Osteocyte (in vitro differentiated cells): ENCODE data around the gene OTUD7B. TPM values are rescaled to one million over a fixed set of nuclear protein-coding genes. Genes with fewer than 3 reads are reported as not detected.

ENCODE experiments used
- DNase-seq: peaks from one replicate; pipeline ENCODE4 v3.0.0; 2021; ENCODE audit warnings: mixed read lengths; ENCODE audit not compliant: unreplicated experiment; ENCODE audit errors: extremely low spot score
- H3K27ac Mint-ChIP-seq: one replicate; pipeline ENCODE4 v1.8.0; 2021; ENCODE audit warnings: mild to moderate bottlenecking, mixed read lengths; ENCODE audit not compliant: unreplicated experiment
- H3K27me3 Mint-ChIP-seq: one replicate; pipeline ENCODE4 v1.8.0; 2021; ENCODE audit warnings: mixed read lengths; ENCODE audit not compliant: unreplicated experiment
- H3K36me3 Mint-ChIP-seq: one replicate; pipeline ENCODE4 v1.8.0; 2021; ENCODE audit warnings: mixed read lengths; ENCODE audit not compliant: unreplicated experiment
- H3K4me1 Mint-ChIP-seq: one replicate; pipeline ENCODE4 v1.8.0; 2021; ENCODE audit warnings: mixed read lengths; ENCODE audit not compliant: unreplicated experiment
- H3K4me3 Mint-ChIP-seq: one replicate; pipeline ENCODE4 v1.8.0; 2021; ENCODE audit warnings: mild to moderate bottlenecking, moderate library complexity, mixed read lengths; ENCODE audit not compliant: unreplicated experiment
- H3K9me3 Mint-ChIP-seq: one replicate; pipeline ENCODE4 v1.8.0; 2021; ENCODE audit warnings: mixed read lengths; ENCODE audit not compliant: unreplicated experiment
- CTCF ChIP-seq: fragments of 200-600 bp; sonication (generic); IDR thresholded peaks from 2 replicates; pipeline ENCODE4 v1.5.0; 2021; ENCODE audit warnings: antibody characterized with exemption, mild to moderate bottlenecking, moderate library complexity
- total RNA-seq: library from RNA; stranded (reverse); gene quantifications from 2 replicates; pipeline ENCODE4 v1.2.1, GENCODE V29; 2021

OTUD7B gene
- total RNA-seq, 1 donor from 2014 or later = 25.1 TPM

- Mint-ChIP-seq H3K27ac (no peak overlapping the region), H3K9me3 (no peaks in the 10 kb centered on the region), H3K36me3 (peaks cover 29% of the 10 kb centered on the region), H3K4me1 (peaks cover 33% of the 10 kb centered on the region), H3K4me3 (no peak overlapping the region), H3K27me3 (no peaks in the 10 kb centered on the region)
- DNase-seq = no peak
- no peak for TF ChIP-seq CTCF
These were observed 80.7 kb downstream of the OTUD7B start for GRCh38 chr1:149929856-149930255.

GRCh38 chr1:149928401-149928724, 82.2 kb downstream of the OTUD7B start:
- peaks cover 38% of the 10 kb centered on the region for H3K36me3 Mint-ChIP-seq
- peaks cover 36% of the 10 kb centered on the region for H3K4me1 Mint-ChIP-seq
- H3K9me3 Mint-ChIP-seq = no peaks in the 10 kb centered on the region
- peak overlapping the region; percentile 95 for H3K4me3 Mint-ChIP-seq
- DNase-seq = no peak
- no peaks in the 10 kb centered on the region for H3K27me3 Mint-ChIP-seq
- no peak for TF ChIP-seq CTCF
- peak overlapping the region; percentile 98 for H3K27ac Mint-ChIP-seq

GRCh38 chr1:149927563-149928400, 82.7 kb downstream of the OTUD7B start, which contains the start of gene SF3B4:
Gene SF3B4 (minus strand): TSS chr1:149927803. CDS start chr1:149927759, 44 bp downstream.
- H3K27me3 Mint-ChIP-seq = no peaks in the 10 kb centered on the region
- H3K27ac Mint-ChIP-seq = peak within 1 kb of the TSS; percentile 98
- DNase-seq = peak; percentile 97
- H3K9me3 Mint-ChIP-seq = no peaks in the 10 kb centered on the region
- TF ChIP-seq CTCF = no peak
- H3K4me3 Mint-ChIP-seq = peak within 1 kb of the TSS; percentile 95
- peaks cover 36% of the 10 kb centered on the region for H3K4me1 Mint-ChIP-seq
- peaks cover 43% of the 10 kb centered on the region for H3K36me3 Mint-ChIP-seq

GRCh38 chr1:149927056-149927562, 83.4 kb downstream of the OTUD7B start:
- peaks cover 47% of the 10 kb centered on the region for H3K36me3 Mint-ChIP-seq

More at GRCh38 chr1:149927056-149927562, 83.4 kb downstream of the OTUD7B start:
- H3K4me3 Mint-ChIP-seq = peak overlapping the region; percentile 95
- H3K4me1 Mint-ChIP-seq = peaks cover 36% of the 10 kb centered on the region
- peak overlapping the region; percentile 98 for H3K27ac Mint-ChIP-seq
- TF ChIP-seq CTCF = no peak
- DNase-seq = no peak
- H3K27me3 Mint-ChIP-seq = no peaks in the 10 kb centered on the region
- H3K9me3 Mint-ChIP-seq = no peaks in the 10 kb centered on the region
